HEK293T (cell line): ENCODE measurements around the gene ZNF367.

Experiments used
- CTBP1 ChIP-seq: fragments of 450-650 bp; IDR thresholded peaks from 2 replicates; pipeline ENCODE4 v1.6.1; 2016; ENCODE audit warnings: borderline replicate concordance
- ELF4 ChIP-seq: fragments of 450-650 bp; IDR thresholded peaks from 2 replicates; pipeline ENCODE4 v1.6.1; 2017; ENCODE audit warnings: antibody characterized with exemption
- FOXM1 ChIP-seq: fragments of 450-650 bp; IDR thresholded peaks from 2 replicates; pipeline ENCODE4 v1.6.1; 2017; ENCODE audit warnings: mild to moderate bottlenecking, borderline replicate concordance
- HDGF ChIP-seq: fragments of 450-650 bp; IDR thresholded peaks from 2 replicates; pipeline ENCODE4 v1.6.1; 2017; ENCODE audit warnings: antibody characterized with exemption, borderline replicate concordance
- SP1 ChIP-seq: fragments of 450-650 bp; IDR thresholded peaks from 2 replicates; pipeline ENCODE4 v1.6.1; 2017
- TARDBP ChIP-seq: fragments of 450-650 bp; IDR thresholded peaks from 2 replicates; pipeline ENCODE4 v1.6.1; 2016

- no peak for TF ChIP-seq ELF4
- no peak for TF ChIP-seq HDGF
- TF ChIP-seq CTBP1, result no peak
- TF ChIP-seq TARDBP, result no peak
- no peak for TF ChIP-seq FOXM1
- TF ChIP-seq SP1, result no peak
Observed at GRCh38 chr9:96441798-96442445, 23.8 kb upstream of the ZNF367 start.
